Measurements from ENCODE around the gene SLC25A1.

The SLC25A1 gene

GRCh38 chr22:19134176-19134831, 44.2 kb downstream of the SLC25A1 start:
- Histone ChIP-seq H3K36me3 (ENCODE audit: control insufficient read depth, insufficient read depth, low read length) (peaks cover 60% of the 10 kb centered on the region), H3K4me3 (ENCODE audit: low read depth, low read length) (no peak overlapping the region), H3K4me1 (ENCODE audit: control insufficient read depth, insufficient read depth, low read length) (no peaks in the 10 kb centered on the region), H3K9ac (ENCODE audit: low read depth, low read length) (no peak overlapping the region), H3K27ac (ENCODE audit: low read depth, low read length) (no peak overlapping the region), H3K9me3 (ENCODE audit: control insufficient read depth, insufficient read depth, low read length) (no peaks in the 10 kb centered on the region), H3K27me3 (ENCODE audit: control insufficient read depth, insufficient read depth, low read length) (no peaks in the 10 kb centered on the region)

GRCh38 chr22:19133561-19133960, 45.0 kb downstream of the SLC25A1 start:
- H3K36me3 ChIP-seq (ENCODE audit: control insufficient read depth, insufficient read depth, low read length), result peaks cover 53% of the 10 kb centered on the region
- no peak overlapping the region for H3K4me3 ChIP-seq (ENCODE audit: low read depth, low read length)
- no peaks in the 10 kb centered on the region for H3K9me3 ChIP-seq (ENCODE audit: control insufficient read depth, insufficient read depth, low read length)
- no peaks in the 10 kb centered on the region for H3K27me3 ChIP-seq (ENCODE audit: control insufficient read depth, insufficient read depth, low read length)
- no peak overlapping the region for H3K27ac ChIP-seq (ENCODE audit: low read depth, low read length)
- no peaks in the 10 kb centered on the region for H3K4me1 ChIP-seq (ENCODE audit: control insufficient read depth, insufficient read depth, low read length)
- no peak overlapping the region for H3K9ac ChIP-seq (ENCODE audit: low read depth, low read length)

- H3K36me3 ChIP-seq (ENCODE audit: control insufficient read depth, insufficient read depth, low read length), result peaks cover 46% of the 10 kb centered on the region
Measured at GRCh38 chr22:19132693-19133400, 45.7 kb downstream of the SLC25A1 start.

GRCh38 chr22:19132153-19132552, 46.4 kb downstream of the SLC25A1 start:
- Histone ChIP-seq H3K4me1 (ENCODE audit: control insufficient read depth, insufficient read depth, low read length) (no peaks in the 10 kb centered on the region), H3K27me3 (ENCODE audit: control insufficient read depth, insufficient read depth, low read length) (no peaks in the 10 kb centered on the region), H3K9me3 (ENCODE audit: control insufficient read depth, insufficient read depth, low read length) (no peaks in the 10 kb centered on the region), H3K27ac (ENCODE audit: low read depth, low read length) (no peak overlapping the region), H3K36me3 (ENCODE audit: control insufficient read depth, insufficient read depth, low read length) (peaks cover 39% of the 10 kb centered on the region), H3K9ac (ENCODE audit: low read depth, low read length) (no peak overlapping the region), H3K4me3 (ENCODE audit: low read depth, low read length) (no peak overlapping the region)

More at GRCh38 chr22:19132693-19133400, 45.7 kb downstream of the SLC25A1 start:
- Histone ChIP-seq H3K27me3 (ENCODE audit: control insufficient read depth, insufficient read depth, low read length) (no peaks in the 10 kb centered on the region), H3K9me3 (ENCODE audit: control insufficient read depth, insufficient read depth, low read length) (no peaks in the 10 kb centered on the region), H3K4me1 (ENCODE audit: control insufficient read depth, insufficient read depth, low read length) (no peaks in the 10 kb centered on the region), H3K9ac (ENCODE audit: low read depth, low read length) (no peak overlapping the region), H3K27ac (ENCODE audit: low read depth, low read length) (no peak overlapping the region), H3K4me3 (ENCODE audit: low read depth, low read length) (no peak overlapping the region)

- H3K4me1 ChIP-seq (ENCODE audit: control insufficient read depth, insufficient read depth, low read length), result no peaks in the 10 kb centered on the region
- no peaks in the 10 kb centered on the region for H3K27me3 ChIP-seq (ENCODE audit: control insufficient read depth, insufficient read depth, low read length)
- H3K9me3 ChIP-seq (ENCODE audit: control insufficient read depth, insufficient read depth, low read length), result no peaks in the 10 kb centered on the region
- H3K27ac ChIP-seq (ENCODE audit: low read depth, low read length), result no peak overlapping the region
- peaks cover 34% of the 10 kb centered on the region for H3K36me3 ChIP-seq (ENCODE audit: control insufficient read depth, insufficient read depth, low read length)
- no peak overlapping the region for H3K9ac ChIP-seq (ENCODE audit: low read depth, low read length)
- H3K4me3 ChIP-seq (ENCODE audit: low read depth, low read length), result no peak overlapping the region
Measured at GRCh38 chr22:19131685-19132015, 46.9 kb downstream of the SLC25A1 start.

GRCh38 chr22:19130959-19131684, 47.4 kb downstream of the SLC25A1 start, which contains the start of gene TSSK2:
Gene TSSK2, plus strand, starts transcription at chr22:19131308. Its CDS starts 92 bp downstream, at chr22:19131400.
- Histone ChIP-seq H3K9ac (ENCODE audit: low read depth, low read length) (no peak within 1 kb of the TSS), H3K27ac (ENCODE audit: low read depth, low read length) (no peak within 1 kb of the TSS), H3K36me3 (ENCODE audit: control insufficient read depth, insufficient read depth, low read length) (peaks cover 29% of the 10 kb centered on the region), H3K4me3 (ENCODE audit: low read depth, low read length) (no peak within 1 kb of the TSS), H3K9me3 (ENCODE audit: control insufficient read depth, insufficient read depth, low read length) (no peaks in the 10 kb centered on the region), H3K4me1 (ENCODE audit: control insufficient read depth, insufficient read depth, low read length) (no peaks in the 10 kb centered on the region), H3K27me3 (ENCODE audit: control insufficient read depth, insufficient read depth, low read length) (no peaks in the 10 kb centered on the region)

GRCh38 chr22:19129871-19130270, 48.7 kb downstream of the SLC25A1 start:
- H3K9ac ChIP-seq (ENCODE audit: low read depth, low read length), result no peak overlapping the region
- H3K4me1 ChIP-seq (ENCODE audit: control insufficient read depth, insufficient read depth, low read length), result no peaks in the 10 kb centered on the region
- H3K9me3 ChIP-seq (ENCODE audit: control insufficient read depth, insufficient read depth, low read length), result no peaks in the 10 kb centered on the region
- H3K27me3 ChIP-seq (ENCODE audit: control insufficient read depth, insufficient read depth, low read length), result no peaks in the 10 kb centered on the region
- H3K36me3 ChIP-seq (ENCODE audit: control insufficient read depth, insufficient read depth, low read length), result peaks cover 22% of the 10 kb centered on the region
- H3K4me3 ChIP-seq (ENCODE audit: low read depth, low read length), result no peak overlapping the region
- no peak overlapping the region for H3K27ac ChIP-seq (ENCODE audit: low read depth, low read length)

GRCh38 chr22:19128946-19129727, 49.4 kb downstream of the SLC25A1 start:
- Histone ChIP-seq H3K9ac (ENCODE audit: low read depth, low read length) (no peak overlapping the region), H3K4me3 (ENCODE audit: low read depth, low read length) (no peak overlapping the region), H3K9me3 (ENCODE audit: control insufficient read depth, insufficient read depth, low read length) (no peaks in the 10 kb centered on the region), H3K27ac (ENCODE audit: low read depth, low read length) (no peak overlapping the region), H3K4me1 (ENCODE audit: control insufficient read depth, insufficient read depth, low read length) (no peaks in the 10 kb centered on the region), H3K36me3 (ENCODE audit: control insufficient read depth, insufficient read depth, low read length) (peaks cover 14% of the 10 kb centered on the region), H3K27me3 (ENCODE audit: control insufficient read depth, insufficient read depth, low read length) (no peaks in the 10 kb centered on the region)

- no peak overlapping the region for H3K9ac ChIP-seq (ENCODE audit: low read depth, low read length)
- H3K36me3 ChIP-seq (ENCODE audit: control insufficient read depth, insufficient read depth, low read length), result peaks cover 3% of the 10 kb centered on the region; the same call in 1 of the 2 replicates
- no peaks in the 10 kb centered on the region for H3K9me3 ChIP-seq (ENCODE audit: control insufficient read depth, insufficient read depth, low read length)
- peaks cover 3% of the 10 kb centered on the region for H3K4me1 ChIP-seq (ENCODE audit: control insufficient read depth, insufficient read depth, low read length)
- H3K27me3 ChIP-seq (ENCODE audit: control insufficient read depth, insufficient read depth, low read length), result no peaks in the 10 kb centered on the region
- no peak overlapping the region for H3K27ac ChIP-seq (ENCODE audit: low read depth, low read length)
- no peak overlapping the region for H3K4me3 ChIP-seq (ENCODE audit: low read depth, low read length)
Measured at GRCh38 chr22:19128009-19128401, 50.5 kb downstream of the SLC25A1 start.

GRCh38 chr22:19127329-19128008, 51.1 kb downstream of the SLC25A1 start:
- no peak overlapping the region for H3K4me3 ChIP-seq (ENCODE audit: low read depth, low read length)
- no peaks in the 10 kb centered on the region for H3K9me3 ChIP-seq (ENCODE audit: control insufficient read depth, insufficient read depth, low read length)
- no peaks in the 10 kb centered on the region for H3K27me3 ChIP-seq (ENCODE audit: control insufficient read depth, insufficient read depth, low read length)
- peaks cover 5% of the 10 kb centered on the region for H3K4me1 ChIP-seq (ENCODE audit: control insufficient read depth, insufficient read depth, low read length)
- no peak overlapping the region for H3K9ac ChIP-seq (ENCODE audit: low read depth, low read length)
- no peak overlapping the region for H3K27ac ChIP-seq (ENCODE audit: low read depth, low read length)
- H3K36me3 ChIP-seq (ENCODE audit: control insufficient read depth, insufficient read depth, low read length), result no peaks in the 10 kb centered on the region

Data from HUES48 (cell line).